HG03025 (cell line): ENCODE results near the gene GSTO2.

Experiments used
- ATAC-seq: cut with Tn5 transposase; IDR thresholded peaks from one replicate; pipeline ENCODE4 v1.9.1; 2021; ENCODE audit warnings: mild to moderate bottlenecking, moderate library complexity; ENCODE audit not compliant: unreplicated experiment, low FRiP score

GSTO2 gene

GRCh38 chr10:104253106-104253505 lies 15.9 kb upstream of the GSTO2 start:
- ATAC-seq: no peak

- no peak for ATAC-seq
Measured at GRCh38 chr10:104253606-104254410, 15.2 kb upstream of the GSTO2 start.

GRCh38 chr10:104254493-104255310 lies 14.3 kb upstream of the GSTO2 start, which contains the start of gene GSTO1:
Gene GSTO1 (plus strand): TSS chr10:104254892. CDS start chr10:104254929, 37 bp downstream.
- peak; percentile 69 for ATAC-seq

- ATAC-seq: no peak
Measured at GRCh38 chr10:104255311-104255981, 13.5 kb upstream of the GSTO2 start.

- ATAC-seq: no peak
Measured at GRCh38 chr10:104256335-104256961, 12.5 kb upstream of the GSTO2 start.

- ATAC-seq: no peak
Measured at GRCh38 chr10:104257235-104257634, 11.7 kb upstream of the GSTO2 start.

- ATAC-seq: no peak
Measured at GRCh38 chr10:104258209-104258608, 10.8 kb upstream of the GSTO2 start.

GRCh38 chr10:104259456-104259855 lies 9.5 kb upstream of the GSTO2 start:
- ATAC-seq: no peak

GRCh38 chr10:104259999-104260774 lies 8.8 kb upstream of the GSTO2 start:
- ATAC-seq: no peak

GRCh38 chr10:104260775-104261115 lies 8.2 kb upstream of the GSTO2 start:
- no peak for ATAC-seq

GRCh38 chr10:104262055-104262454 lies 6.9 kb upstream of the GSTO2 start:
- ATAC-seq: no peak

- no peak for ATAC-seq
Measured at GRCh38 chr10:104264783-104265182, 4.2 kb upstream of the GSTO2 start.

GRCh38 chr10:104267721-104268404 lies 1.1 kb upstream of the GSTO2 start:
- ATAC-seq: no peak

- no peak for ATAC-seq
Measured at GRCh38 chr10:104268405-104268712, 625 bp upstream of the GSTO2 start.

- ATAC-seq: no peak
Measured at GRCh38 chr10:104273286-104273685, 4.3 kb downstream of the GSTO2 start.

- no peak for ATAC-seq
Measured at GRCh38 chr10:104273899-104274575, 5.1 kb downstream of the GSTO2 start.

GRCh38 chr10:104274762-104275721 lies 6.1 kb downstream of the GSTO2 start:
- ATAC-seq: no peak

- no peak for ATAC-seq
Measured at GRCh38 chr10:104276192-104276591, 7.2 kb downstream of the GSTO2 start.
